Measurements from ENCODE around the gene TAOK2. TPM values are rescaled to one million over a fixed set of nuclear protein-coding genes. Genes with fewer than 3 reads are reported as not detected.
A peak's percentile ranks its signal among the peaks of the same experiment; 100 is the strongest.
"Not testable (repeated sequence)": the region's sequence is repeated elsewhere in the genome, so short reads cannot be mapped to it uniquely, and the experiment has no call there.

TAOK2 gene
- total RNA-seq, 1 experiment from 2014 or later, result 56.7 TPM

GRCh38 chr16:29927070-29927905, 46.4 kb upstream of the TAOK2 start:
- BruUV-seq (replicated peaks), result TSS peak; percentile 75
- no peak overlapping the region for H2AFZ ChIP-seq (ENCODE audit: low read depth, low read length, poor library complexity, severe bottlenecking)
- H3K27ac ChIP-seq (ENCODE audit: low read depth, low read length), result no peak overlapping the region

GRCh38 chr16:29931750-29932149, 41.9 kb upstream of the TAOK2 start:
- H3K9ac ChIP-seq (ENCODE audit: low read length); intact Hi-C loops (cut with micrococcal nuclease); H3K27me3 ChIP-seq (ENCODE audit: insufficient read depth, low read length); H2AFZ ChIP-seq (ENCODE audit: low read depth, low read length, poor library complexity, severe bottlenecking); H3K9me3 ChIP-seq (ENCODE audit: control insufficient read depth in 1 of 2, insufficient read depth in 1 of 2, low read depth in 1 of 2, low read length in 2 of 2); H3K27ac ChIP-seq (ENCODE audit: low read depth, low read length); BruUV-seq (replicated peaks); H3K36me3 ChIP-seq (ENCODE audit: control insufficient read depth in 1 of 2, insufficient read depth in 2 of 2, low read length in 2 of 2); CTCF ChIA-PET; POLR2A ChIA-PET; DNase-seq (ENCODE audit: low read depth, low spot score); H4K20me1 ChIP-seq (ENCODE audit: insufficient read depth); H3K79me2 ChIP-seq (ENCODE audit: insufficient read depth, low read length); RAD21 ChIA-PET (ENCODE audit: low non-redundant PET in 1 of 2, low total read pairs in 2 of 2, uncharacterized antibody in 2 of 2, unreplicated experiment in 2 of 2); H3K4me1 ChIP-seq (ENCODE audit: control insufficient read depth in 1 of 2, insufficient read depth in 2 of 2, low read length in 2 of 2); H3K4me2 ChIP-seq (ENCODE audit: low read length); ATAC-seq; H3K4me3 ChIP-seq (replicated peaks in 1 of 2; ENCODE audit: low read depth in 1 of 2, low read length in 2 of 2); H3K9me2 ChIP-seq (ENCODE audit: insufficient read depth): not testable (repeated sequence)

More at GRCh38 chr16:29927070-29927905, 46.4 kb upstream of the TAOK2 start:
- peak overlapping the region; percentile 89 for H3K9ac ChIP-seq (ENCODE audit: low read length)
- H3K27me3 ChIP-seq (ENCODE audit: insufficient read depth, low read length), result no peaks in the 10 kb centered on the region
- H3K4me1 ChIP-seq (ENCODE audit: control insufficient read depth in 1 of 2, insufficient read depth in 2 of 2, low read length in 2 of 2), result peaks cover 12 to 23% of the 10 kb centered on the region in 2 experiments
- H3K4me2 ChIP-seq (ENCODE audit: low read length), result peak overlapping the region; percentile 99
- ChIA-PET POLR2A (interaction anchor here (1.4 to 2.5 kb wide), 4 partner anchors 13 to 46 kb away, joined by 4 to 9 read pairs (median 6); partner anchors contain the start of genes ASPHD1, SEZ6L2 and TAOK2), CTCF (interaction anchor here (0.9 to 1.6 kb wide), 2 partner anchors 16 to 17 kb away, joined by 3 read pairs; no protein-coding TSS in a partner anchor), RAD21 (ENCODE audit: low non-redundant PET in 1 of 2, low total read pairs in 2 of 2, uncharacterized antibody in 2 of 2, unreplicated experiment in 2 of 2) (no interaction called here)
- H3K4me3 ChIP-seq (replicated peaks in 1 of 2; ENCODE audit: low read depth in 1 of 2, low read length in 2 of 2), result peak overlapping the region; percentile 60 to 92
- H3K79me2 ChIP-seq (ENCODE audit: insufficient read depth, low read length), result peaks cover 37% of the 10 kb centered on the region
- H4K20me1 ChIP-seq (ENCODE audit: insufficient read depth), result no peaks in the 10 kb centered on the region
- no peak for TF ChIP-seq TCF7L2 (IDR thresholded peaks at IDR 0.05; ENCODE audit: borderline replicate concordance, extremely low read depth, insufficient read depth, insufficient read length)
- TF ChIP-seq ELF1 (IDR thresholded peaks at IDR 0.05; ENCODE audit: borderline replicate concordance, low read depth), result no peak
- no peak for TF ChIP-seq SIN3A (IDR thresholded peaks at IDR 0.05; ENCODE audit: low read depth)
- TF ChIP-seq POLR2AphosphoS5 (IDR thresholded peaks at IDR 0.05; ENCODE audit: low read depth, low read length), result no peak
- no peak for TF ChIP-seq FOSL1 (IDR thresholded peaks at IDR 0.05; ENCODE audit: low read depth)
- no peak for TF ChIP-seq JUND (IDR thresholded peaks at IDR 0.05)
- no peak for TF ChIP-seq SRF (IDR thresholded peaks at IDR 0.05; ENCODE audit: low read depth)
- intact Hi-C loops (cut with micrococcal nuclease), result loop anchor here (5.0 kb wide), 1 partner anchor 45 kb away; the partner anchor contains the start of gene TAOK2
- DNase-seq (ENCODE audit: low read depth, low spot score) (no peak), ATAC-seq (no peak)
- no peaks in the 10 kb centered on the region for H3K9me3 ChIP-seq (ENCODE audit: control insufficient read depth in 1 of 2, insufficient read depth in 1 of 2, low read depth in 1 of 2, low read length in 2 of 2)
- peaks cover 2 to 11% of the 10 kb centered on the region in 2 experiments; a peak in 3 of 4 replicates for H3K36me3 ChIP-seq (ENCODE audit: control insufficient read depth in 1 of 2, insufficient read depth in 2 of 2, low read length in 2 of 2)
- H3K9me2 ChIP-seq (ENCODE audit: insufficient read depth), result no peaks in the 10 kb centered on the region
